Measurements from ENCODE around the gene FSTL4. TPM values are rescaled to one million over a fixed set of nuclear protein-coding genes. Genes with fewer than 3 reads are reported as not detected.

FSTL4 gene
- total RNA-seq, 1 donor from 2014 or later: 14.3 TPM

DNA sequence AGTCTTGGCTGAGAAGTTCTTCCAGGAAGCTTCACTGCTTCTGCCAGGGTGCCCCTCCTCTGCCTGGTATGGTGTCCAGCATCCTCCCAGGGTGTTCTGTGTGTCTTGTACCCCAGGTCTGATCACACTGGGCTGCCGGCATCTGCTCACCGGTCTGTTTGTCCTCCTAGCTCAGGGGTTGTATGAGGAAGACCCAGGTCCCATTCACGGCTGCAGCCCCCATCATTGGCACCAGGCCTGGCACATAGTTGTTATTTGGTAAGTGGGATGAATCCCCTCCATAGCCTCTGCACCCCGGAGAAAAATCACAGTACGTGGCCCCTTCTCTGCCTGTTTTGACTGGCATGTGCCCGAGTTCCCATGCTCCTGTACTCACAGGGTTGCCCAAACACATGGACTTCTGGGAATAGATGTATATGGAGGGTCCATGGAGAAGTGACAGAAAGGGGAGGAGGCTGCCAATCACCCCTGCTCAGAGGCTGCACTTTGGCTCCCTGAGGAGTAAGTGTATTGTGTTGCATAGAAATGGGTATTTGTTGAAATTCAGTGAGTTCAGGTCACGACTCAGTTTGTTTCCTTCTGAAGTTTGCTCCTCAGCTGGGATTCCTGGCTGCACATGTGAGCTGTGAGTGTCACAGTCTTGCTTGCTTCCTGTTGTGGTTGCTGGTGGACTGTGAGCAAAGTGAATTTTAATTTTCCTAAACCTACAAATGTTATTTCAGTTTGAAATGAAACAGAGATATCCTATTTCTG lies 464.4 kb downstream of the FSTL4 start:
- Mint-ChIP-seq H3K27ac (no peak overlapping the region), H3K9me3 (peaks cover 15% of the 10 kb centered on the region), H3K27me3 (ENCODE audit: low read depth) (peaks cover 5% of the 10 kb centered on the region), H3K4me1 (peaks cover 3% of the 10 kb centered on the region), H3K4me3 (no peak overlapping the region), H3K36me3 (no peaks in the 10 kb centered on the region)
- no peak for DNase-seq (ENCODE audit: low spot score in 2 of 2, unreplicated experiment in 2 of 2)
- TF ChIP-seq, protein P1, sequence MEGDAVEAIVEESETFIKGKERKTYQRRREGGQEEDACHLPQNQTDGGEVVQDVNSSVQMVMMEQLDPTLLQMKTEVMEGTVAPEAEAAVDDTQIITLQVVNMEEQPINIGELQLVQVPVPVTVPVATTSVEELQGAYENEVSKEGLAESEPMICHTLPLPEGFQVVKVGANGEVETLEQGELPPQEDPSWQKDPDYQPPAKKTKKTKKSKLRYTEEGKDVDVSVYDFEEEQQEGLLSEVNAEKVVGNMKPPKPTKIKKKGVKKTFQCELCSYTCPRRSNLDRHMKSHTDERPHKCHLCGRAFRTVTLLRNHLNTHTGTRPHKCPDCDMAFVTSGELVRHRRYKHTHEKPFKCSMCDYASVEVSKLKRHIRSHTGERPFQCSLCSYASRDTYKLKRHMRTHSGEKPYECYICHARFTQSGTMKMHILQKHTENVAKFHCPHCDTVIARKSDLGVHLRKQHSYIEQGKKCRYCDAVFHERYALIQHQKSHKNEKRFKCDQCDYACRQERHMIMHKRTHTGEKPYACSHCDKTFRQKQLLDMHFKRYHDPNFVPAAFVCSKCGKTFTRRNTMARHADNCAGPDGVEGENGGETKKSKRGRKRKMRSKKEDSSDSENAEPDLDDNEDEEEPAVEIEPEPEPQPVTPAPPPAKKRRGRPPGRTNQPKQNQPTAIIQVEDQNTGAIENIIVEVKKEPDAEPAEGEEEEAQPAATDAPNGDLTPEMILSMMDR (IDR thresholded peaks at IDR 0.05; ENCODE audit: unreplicated experiment): no peak

DNA sequence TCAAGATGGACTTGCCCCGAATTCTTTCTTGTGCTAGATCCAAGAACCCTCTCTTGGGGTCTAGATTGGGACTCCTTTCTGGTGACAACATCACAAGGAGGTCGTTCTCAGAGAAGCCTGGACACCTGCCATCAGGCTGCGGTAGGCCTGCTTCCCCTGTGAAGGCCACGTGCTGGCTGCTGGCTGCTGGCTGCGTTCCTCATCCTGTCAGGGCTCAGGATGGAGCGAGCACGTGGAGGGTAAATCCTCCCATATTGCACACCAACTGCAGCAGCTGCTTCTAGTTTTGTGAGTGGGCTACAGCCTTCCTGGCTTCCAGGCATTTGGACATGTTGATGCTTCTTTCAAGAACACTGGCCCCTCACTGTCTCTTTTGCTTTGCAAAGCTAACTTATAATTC lies 464.9 kb downstream of the FSTL4 start:
- Mint-ChIP-seq H3K4me1 (peaks cover 3% of the 10 kb centered on the region), H3K4me3 (no peak overlapping the region)
- DNase-seq (ENCODE audit: low spot score in 2 of 2, unreplicated experiment in 2 of 2): peak in 1 of 2 experiments; percentile 42

More for the DNA sequence above, 464.9 kb downstream of the FSTL4 start:
- TF ChIP-seq, protein P1 (IDR thresholded peaks at IDR 0.05; ENCODE audit: unreplicated experiment): no peak
- Mint-ChIP-seq H3K36me3 (no peaks in the 10 kb centered on the region), H3K27me3 (ENCODE audit: low read depth) (peaks cover 5% of the 10 kb centered on the region), H3K9me3 (peaks cover 15% of the 10 kb centered on the region), H3K27ac (no peak overlapping the region)

Small RNA genes lying within 50 kb of the gene (microRNA-seq; reads per million reads assigned to microRNA genes)
- gene MIR1289-2: not detected
